ENCODE results near the gene ABHD18.

Gene ABHD18

DNA sequence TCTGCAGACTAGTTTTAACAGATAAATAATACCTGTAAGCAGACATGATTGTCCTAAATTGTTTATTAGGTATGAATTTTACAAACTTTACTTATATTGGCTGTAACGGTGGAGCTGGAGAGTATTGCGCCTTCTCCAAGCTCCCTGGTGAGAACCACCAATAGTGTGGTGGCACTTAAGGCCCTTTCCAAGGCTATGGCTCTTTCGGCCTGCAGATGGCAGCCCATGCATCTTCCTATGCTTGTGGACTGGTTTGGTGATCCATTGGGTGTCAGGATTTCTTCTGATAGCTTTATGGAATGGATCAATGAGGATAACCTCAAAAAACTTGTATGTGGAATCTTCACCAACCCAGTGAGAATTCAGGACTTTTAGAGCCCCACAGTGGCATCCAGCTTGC is 103.7 kb downstream of the ABHD18 start:
- peak; percentile 30 for DNase-seq (ENCODE audit: low spot score)

DNA sequence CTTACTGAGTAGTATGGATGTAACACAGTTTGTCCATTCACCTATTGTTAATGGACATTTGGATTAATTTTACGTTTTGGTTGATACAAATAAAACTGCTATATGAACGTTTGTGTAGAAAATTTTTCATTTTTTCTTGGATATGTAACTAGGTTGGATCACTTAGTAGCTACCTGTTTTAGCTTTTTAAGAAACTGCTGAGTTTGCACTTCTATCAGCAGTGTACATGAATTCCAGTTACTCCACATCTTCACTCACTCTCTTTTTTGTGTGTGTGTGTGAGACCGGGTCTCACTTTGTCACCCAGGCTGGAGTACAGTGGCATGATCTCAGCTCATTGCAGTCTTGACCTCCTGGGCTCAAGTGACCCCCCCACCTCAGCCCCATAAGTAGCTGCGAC is 111.3 kb downstream of the ABHD18 start:
- no peak for DNase-seq (ENCODE audit: low spot score)

Data from hematopoietic multipotent progenitor cell treated with erythropoietin and hydrocortisone succinate and interleukin-3 and kit ligand, for 15 days (in vitro differentiated cells).